T47D (cell line): ENCODE measurements around the gene DAB2IP.

Experiments
- DNase-seq, 2 experiments: peaks; one replicate each; pipeline versions ENCODE4 v3.0.0 to v3.0.0-alpha.2; 2011 to 2012; ENCODE audit warnings: low read depth in 1 of 2, low spot score in 1 of 2
- JUND ChIP-seq: IDR thresholded peaks from 2 replicates; pipeline ENCODE4 v1.6.1; 2012; ENCODE audit warnings: low read depth
- in situ Hi-C: cut with HindIII; loops from 2 replicates; pipeline ENCODE4 v1.10.0; 2016; ENCODE audit warnings: low sequenced_read_pairs, low pct_unique_long_range_greater_than_20kb

DAB2IP gene

DNA sequence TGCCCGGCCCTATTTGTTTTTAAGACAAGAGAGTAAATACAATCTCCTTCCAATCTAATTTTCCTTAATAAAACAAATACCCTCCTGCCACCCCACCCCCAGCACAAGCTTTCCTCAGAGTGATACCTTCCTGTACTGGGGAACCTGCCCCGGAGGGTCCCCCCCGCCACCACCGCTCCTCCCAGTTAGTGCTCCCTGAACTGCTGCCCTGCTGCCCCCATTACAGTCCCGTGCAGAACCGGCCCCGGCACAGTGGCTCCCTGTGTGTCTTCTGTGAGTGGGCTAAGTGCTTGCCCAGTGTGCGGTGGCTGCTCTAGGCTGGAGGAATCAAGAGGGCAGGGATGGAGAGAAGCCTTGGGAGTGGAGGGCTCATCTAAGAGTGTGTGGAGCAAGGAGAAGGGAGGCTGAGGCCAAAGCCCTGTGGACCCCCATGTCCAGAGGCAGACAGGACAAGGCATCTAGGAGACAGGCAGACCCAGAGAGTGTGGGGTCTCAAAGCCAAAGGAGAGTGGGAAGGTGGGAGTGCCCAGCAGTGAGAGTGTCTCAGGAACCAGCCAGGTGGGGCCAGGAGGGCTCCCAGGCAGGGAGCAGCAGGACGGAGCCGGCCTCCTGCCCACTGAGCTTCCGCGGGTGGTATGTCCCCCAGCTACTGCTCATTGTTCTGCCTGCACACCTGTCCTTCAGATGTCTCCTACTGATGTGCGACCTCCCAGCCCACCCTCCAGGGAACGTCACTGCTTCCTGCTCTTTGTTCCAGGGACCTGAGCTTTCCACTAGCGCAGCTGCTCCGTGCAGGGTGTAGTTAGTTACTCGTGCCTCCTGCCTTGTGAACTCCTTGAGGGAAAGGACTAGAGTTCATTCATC lies 129.0 kb downstream of the DAB2IP start:
- TF ChIP-seq JUND, result no peak
- in situ Hi-C loops, result no loop called here
- DNase-seq, result no peak

DNA sequence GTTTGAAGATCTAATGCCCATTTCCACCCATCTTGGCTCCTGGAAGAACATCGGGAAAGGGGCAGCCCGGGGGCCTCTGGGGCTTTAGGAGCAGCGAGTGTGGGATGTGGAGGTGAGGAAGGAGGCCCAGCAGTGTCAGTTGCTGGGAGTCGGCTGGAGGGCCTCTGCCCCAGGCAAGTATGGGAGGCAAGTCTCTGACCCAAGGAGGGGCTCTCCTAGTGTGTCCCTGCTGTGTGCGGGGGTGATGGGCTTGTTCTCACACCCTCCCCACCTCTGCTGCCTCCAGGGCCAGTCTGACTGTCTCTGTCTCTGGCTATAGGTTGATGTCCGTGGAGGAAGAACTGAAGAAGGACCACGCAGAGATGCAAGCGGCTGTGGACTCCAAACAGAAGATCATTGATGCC lies 129.7 kb downstream of the DAB2IP start:
- in situ Hi-C loops, result no loop called here
- DNase-seq, result no peak
- TF ChIP-seq JUND, result no peak

DNA sequence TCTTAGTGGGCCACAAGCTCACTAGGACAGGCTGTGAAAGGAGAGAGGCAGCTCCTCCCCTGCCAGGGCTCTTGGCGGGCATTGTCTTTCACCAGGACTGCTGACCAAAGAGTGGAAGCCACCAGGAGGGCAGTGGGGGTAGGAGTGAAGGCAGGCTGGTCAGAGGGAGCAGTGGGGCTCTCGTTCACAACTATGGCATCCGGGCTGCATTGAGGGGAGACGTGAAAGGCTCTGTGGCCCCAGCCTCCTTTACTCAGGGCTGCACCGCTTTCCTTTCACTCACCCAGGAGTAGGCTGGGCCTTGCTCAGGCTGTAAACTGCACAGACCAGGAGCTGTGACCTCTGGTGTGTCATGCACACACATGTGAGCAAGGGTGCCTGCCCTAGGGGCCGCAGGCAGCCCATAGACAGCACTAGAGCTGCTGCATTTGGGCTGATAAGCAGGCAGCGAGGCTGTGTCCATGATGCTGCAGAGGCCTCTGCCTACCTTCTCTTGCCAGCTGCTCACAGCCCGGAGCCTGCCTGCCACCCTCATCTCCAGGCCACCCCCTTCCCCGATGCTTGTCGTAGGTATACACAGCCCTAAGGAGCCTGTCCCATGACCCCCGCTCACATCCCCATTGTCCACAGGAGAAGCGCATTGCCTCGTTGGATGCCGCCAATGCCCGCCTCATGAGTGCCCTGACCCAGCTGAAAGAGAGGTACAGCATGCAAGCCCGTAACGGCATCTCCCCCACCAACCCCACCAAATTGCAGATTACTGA lies 130.4 kb downstream of the DAB2IP start:
- TF ChIP-seq JUND, result no peak
- no peak for DNase-seq
- in situ Hi-C loops, result no loop called here

DNA sequence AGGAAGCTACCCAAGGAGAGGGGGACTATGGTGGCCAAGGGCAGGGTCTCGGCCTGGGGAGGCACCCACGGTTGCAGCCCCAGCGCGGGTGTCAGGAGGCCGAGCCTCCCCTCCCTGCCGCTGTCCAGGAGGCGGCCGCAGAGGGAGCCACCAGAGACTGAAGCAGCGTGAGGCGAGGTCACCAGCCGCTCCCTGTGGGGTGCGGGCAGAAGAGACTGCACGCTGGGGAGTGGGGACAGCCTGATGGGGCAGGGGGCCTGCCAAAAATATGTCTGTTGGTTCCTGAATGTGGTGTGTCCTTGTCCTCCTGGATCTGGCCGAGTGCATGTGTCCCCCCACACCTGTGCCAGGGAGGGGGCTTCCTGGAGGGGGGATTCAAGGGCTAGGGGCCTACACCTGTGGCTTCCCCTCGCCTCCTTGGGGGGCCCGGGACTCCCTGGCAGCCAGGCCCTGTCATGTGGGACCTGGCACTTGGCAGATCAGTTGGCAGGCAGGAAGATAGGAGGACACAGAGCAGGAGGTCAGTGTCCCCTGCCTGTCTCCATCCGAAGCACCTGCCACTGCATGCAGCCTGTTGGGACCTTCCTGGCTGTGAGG lies 131.2 kb downstream of the DAB2IP start:
- in situ Hi-C loops, result no loop called here
- TF ChIP-seq JUND, result no peak
- no peak for DNase-seq

DNA sequence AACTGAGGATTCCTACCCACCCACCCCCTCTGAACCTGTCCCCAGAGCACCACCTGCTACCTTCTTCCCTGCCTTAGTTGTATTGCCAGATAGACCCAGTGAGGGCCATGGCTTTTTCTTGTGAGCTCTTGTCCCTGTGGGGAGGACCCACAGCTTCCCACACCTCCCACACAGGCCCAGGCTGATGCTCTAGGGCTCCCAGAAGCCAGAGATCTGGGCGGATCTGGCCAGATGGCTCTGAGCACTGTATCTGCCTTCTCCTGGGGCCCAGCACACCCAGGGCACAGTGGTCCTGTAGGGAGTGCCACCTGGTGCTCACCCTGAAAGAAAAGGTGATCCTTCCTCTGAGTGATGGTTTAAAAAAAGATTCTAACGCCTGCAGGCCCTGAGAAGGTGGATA lies 131.7 kb downstream of the DAB2IP start:
- in situ Hi-C loops, result no loop called here
- DNase-seq, result no peak
- TF ChIP-seq JUND, result no peak

DNA sequence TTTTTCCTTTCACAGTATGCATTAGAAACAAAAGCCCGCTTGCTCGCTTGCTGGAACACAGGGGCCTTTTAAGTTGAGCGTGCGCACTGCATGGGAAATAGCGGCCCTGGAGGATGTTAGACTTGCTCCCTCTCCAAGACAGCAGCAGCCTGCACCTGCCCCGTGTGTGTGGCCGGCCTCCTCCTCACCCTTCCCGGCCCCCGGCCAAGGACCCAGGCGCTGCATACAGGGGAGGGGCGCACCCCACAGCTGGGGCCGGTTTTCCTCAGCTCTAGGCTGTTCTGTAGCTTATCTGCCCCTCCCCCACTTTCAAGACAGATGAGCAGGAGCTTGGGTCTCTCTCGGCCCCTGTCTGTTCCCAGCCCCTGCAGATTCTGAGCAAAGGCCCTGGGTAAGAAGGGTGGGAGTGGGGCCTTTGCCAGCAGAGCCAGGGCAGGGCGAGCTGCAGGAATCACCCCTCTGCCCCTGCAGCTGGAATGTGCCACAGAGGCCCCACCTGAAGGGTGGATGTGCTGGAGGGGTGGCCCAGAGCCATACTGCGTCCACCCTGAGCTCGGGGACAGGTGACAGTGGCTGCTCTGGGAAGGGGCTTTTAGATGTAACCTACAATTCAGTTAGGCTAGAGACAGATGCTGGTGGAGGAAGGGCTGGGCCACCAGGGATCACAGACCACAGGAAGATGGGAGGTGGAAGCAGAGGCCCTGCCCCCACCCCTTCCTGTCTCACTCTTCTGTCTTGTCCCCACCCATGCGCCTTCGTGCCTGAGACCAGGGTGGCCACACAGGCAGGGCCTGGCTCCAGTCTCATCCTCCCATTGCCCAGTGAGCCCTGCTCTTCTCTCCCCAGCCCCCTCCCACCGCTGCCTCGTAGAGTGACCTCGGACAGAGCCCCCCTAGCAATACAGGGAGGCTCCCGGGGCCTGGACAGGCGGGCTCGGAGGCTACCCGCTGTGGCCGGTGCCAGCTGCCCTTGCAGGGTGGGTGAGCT lies 132.4 kb downstream of the DAB2IP start:
- no peak for DNase-seq
- in situ Hi-C loops, result no loop called here
- TF ChIP-seq JUND, result no peak

DNA sequence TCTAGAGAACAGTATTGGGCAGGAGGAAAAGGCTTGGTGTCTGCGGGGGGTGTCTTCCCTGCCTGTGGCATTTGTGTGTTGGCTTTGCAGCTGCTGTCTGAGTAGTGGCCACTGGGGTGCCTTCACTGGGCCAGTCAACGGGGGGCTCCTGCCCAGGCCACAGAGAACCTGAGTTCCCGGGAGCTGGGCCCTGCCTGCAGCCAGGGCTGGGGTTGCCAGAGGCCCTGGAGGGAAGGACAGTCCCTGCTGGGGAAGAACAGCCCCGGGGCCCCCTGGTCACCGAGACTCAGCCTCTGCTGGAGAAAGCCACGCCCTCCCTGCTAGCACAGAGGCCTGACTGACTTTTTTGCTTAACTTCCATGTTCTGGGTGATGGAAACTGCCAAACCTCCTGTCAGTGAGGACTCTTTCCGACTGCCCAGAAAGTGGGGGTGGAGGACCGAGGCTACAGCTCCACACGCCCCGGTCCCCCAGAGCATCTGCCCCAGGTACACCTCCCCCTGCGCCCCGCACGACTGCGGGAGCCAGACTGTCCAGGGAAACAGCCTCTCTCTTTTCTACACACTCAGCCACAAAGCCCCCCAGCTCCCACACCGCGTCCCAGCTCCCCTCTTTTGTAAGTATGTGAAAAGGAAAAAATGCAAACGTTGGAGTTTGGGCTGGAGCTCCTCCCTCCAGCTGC lies 133.4 kb downstream of the DAB2IP start:
- DNase-seq, result no peak
- no peak for TF ChIP-seq JUND
- in situ Hi-C loops, result no loop called here

DNA sequence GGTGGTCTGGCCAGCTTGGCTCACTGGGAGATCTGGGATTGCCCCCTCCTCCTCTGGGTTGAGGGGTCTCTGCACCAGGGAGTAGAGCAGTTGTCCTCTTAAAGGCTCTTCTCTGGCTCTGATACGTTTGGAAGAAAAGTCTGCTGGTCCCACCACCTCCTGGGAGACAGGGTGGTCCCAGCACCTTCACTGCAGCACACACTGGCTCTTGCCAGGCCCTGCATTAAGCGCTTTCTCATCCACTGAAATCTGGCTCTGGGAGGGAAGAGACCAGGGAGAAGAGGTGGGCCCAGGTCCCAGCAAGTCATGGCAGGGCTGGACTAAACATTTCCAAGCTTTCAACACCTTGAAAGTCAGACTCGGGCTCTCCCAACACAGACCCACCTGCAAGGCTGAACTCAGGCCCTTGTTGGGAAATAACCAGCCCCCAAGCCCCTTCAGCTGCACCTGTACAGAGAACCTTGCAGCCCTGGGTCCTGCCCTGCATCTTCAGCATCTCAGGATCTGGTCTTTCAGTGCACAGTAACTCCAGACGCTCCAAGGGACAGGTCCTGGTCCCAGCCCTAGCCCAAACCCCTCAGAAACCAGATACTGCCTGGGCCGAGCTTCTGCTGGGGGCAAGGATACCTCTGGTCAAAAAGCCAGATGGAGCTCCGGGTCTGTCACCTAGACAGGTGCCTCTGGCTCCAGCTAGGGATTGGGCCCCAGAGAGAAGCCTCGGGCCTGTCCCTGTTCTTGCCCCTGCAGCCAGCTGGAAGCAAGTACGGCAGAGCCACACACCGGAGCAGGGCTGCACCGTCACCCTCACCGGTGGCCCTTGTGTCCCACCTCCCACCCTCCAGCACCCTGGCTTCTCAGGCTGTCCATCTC lies 134.5 kb downstream of the DAB2IP start:
- in situ Hi-C loops, result no loop called here
- DNase-seq, result no peak
- TF ChIP-seq JUND, result no peak

DNA sequence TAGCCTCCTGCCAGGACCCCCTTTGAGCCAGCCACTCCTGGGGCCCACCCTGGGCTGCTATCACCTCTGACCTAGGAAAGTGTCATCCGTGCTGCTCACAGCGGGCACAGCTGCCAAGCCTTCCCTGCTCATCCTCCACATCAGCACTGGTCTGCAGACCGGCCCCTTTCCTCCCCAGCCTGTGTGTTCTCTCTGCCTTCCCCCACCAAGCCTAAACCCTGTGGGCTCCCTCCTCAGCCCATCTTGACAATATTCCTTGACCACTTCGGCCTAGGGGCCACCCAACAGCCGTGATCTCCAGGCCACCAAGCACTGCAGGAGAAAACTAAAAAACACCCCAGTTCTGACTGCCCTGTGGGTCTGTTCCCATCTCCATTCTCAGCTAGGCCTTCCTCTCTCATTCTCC lies 135.1 kb downstream of the DAB2IP start:
- no peak for TF ChIP-seq JUND
- in situ Hi-C loops, result no loop called here
- no peak for DNase-seq

DNA sequence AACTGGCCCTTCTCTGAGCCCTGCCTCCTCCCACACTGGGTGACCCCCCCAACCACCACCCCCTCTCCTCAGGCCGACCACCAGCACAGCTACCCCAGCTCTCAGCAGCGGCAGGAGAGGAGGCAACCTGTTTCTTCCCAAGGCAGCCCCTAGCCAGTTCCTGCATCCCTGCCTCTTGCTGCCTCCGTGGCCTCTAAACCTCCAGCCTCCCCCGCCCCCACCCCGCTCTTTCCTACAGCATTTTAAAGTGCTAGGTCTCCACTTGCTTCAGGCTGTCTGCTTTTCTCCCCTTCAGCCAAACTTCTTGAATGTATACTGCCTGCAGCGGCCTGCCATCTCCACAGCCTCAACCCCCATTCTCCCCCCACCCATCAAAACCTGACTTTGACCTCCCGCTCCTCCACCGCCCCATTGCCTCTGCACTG lies 135.6 kb downstream of the DAB2IP start:
- TF ChIP-seq JUND, result no peak
- in situ Hi-C loops, result no loop called here
- no peak for DNase-seq
